ENCODE data around the gene CIDEA. TPM values are rescaled to one million over a fixed set of nuclear protein-coding genes. Genes with fewer than 3 reads are reported as not detected.

Gene CIDEA
- total RNA-seq, 1 donor from 2014 or later, result not detected

DNA sequence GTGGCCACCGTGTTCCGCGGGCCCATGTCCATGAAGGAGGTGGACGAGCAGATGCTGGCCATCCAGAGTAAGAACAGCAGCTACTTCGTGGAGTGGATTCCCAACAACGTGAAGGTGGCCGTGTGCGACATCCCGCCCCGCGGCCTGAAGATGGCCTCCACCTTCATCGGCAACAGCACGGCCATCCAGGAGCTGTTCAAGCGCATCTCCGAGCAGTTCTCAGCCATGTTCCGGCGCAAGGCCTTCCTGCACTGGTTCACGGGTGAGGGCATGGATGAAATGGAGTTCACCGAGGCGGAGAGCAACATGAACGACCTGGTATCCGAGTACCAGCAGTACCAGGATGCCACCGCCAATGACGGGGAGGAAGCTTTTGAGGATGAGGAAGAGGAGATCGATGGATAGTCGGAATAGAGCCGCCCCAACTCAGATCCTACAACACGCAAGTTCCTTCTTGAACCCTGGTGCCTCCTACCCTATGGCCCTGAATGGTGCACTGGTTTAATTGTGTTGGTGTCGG, 71.6 kb downstream of the CIDEA start:
- TF ChIP-seq, protein P1, sequence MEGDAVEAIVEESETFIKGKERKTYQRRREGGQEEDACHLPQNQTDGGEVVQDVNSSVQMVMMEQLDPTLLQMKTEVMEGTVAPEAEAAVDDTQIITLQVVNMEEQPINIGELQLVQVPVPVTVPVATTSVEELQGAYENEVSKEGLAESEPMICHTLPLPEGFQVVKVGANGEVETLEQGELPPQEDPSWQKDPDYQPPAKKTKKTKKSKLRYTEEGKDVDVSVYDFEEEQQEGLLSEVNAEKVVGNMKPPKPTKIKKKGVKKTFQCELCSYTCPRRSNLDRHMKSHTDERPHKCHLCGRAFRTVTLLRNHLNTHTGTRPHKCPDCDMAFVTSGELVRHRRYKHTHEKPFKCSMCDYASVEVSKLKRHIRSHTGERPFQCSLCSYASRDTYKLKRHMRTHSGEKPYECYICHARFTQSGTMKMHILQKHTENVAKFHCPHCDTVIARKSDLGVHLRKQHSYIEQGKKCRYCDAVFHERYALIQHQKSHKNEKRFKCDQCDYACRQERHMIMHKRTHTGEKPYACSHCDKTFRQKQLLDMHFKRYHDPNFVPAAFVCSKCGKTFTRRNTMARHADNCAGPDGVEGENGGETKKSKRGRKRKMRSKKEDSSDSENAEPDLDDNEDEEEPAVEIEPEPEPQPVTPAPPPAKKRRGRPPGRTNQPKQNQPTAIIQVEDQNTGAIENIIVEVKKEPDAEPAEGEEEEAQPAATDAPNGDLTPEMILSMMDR (IDR thresholded peaks at IDR 0.05), result no peak
- DNase-seq, result no peak
- H3K4me3 ChIP-seq, result no peak overlapping the region
- no peaks in the 10 kb centered on the region for H3K27me3 ChIP-seq
- peaks cover 79% of the 10 kb centered on the region for H3K36me3 ChIP-seq
- no peaks in the 10 kb centered on the region for H3K4me1 ChIP-seq
- H3K9me3 ChIP-seq, result no peaks in the 10 kb centered on the region
- no peak for ATAC-seq
- intact Hi-C loops (cut with DNase I), result no loop called here
- H3K27ac ChIP-seq, result no peak overlapping the region

DNA sequence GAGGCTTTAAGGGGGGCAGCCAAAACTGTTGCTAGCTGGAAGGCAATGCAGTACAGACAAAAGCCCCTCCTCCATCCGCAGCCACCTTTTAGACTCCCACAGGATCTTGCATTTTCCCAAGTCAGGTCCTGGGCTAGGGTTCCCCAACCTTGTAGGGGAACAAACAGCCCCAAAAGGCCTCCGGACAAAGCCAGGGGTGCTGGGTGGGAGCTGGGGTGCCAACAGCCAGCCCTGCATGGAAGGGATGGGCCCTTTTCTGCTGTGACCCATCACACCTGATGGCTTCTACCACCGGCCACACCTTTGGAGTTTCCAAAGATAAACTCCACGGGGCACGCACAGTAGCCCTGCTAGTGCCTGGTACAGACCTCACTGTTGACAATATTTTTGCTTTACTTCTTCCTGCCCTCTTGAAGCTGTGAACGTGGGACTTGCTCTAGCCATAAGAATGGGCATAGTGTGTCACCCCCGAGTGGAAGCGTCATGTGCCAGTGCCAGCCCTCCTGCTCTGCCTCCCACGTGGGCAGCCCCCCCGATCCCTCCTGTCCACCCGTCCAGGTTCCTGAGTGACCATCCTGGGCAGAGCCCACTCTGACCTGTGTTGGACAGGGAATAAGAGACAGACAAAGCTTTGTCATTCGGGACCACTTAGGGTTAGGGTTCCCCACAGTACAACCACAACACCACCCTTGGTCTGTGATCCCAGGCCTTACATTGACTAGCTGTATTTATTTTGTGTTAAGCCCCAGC, 72.7 kb downstream of the CIDEA start:
- TF ChIP-seq, protein P1 (IDR thresholded peaks at IDR 0.05), result no peak
- H3K36me3 ChIP-seq, result peaks cover 73% of the 10 kb centered on the region
- no peak overlapping the region for H3K4me3 ChIP-seq
- no peaks in the 10 kb centered on the region for H3K9me3 ChIP-seq
- H3K4me1 ChIP-seq, result no peaks in the 10 kb centered on the region
- no peaks in the 10 kb centered on the region for H3K27me3 ChIP-seq
- intact Hi-C loops (cut with DNase I), result no loop called here
- DNase-seq (no peak), ATAC-seq (peak; percentile 15)
- H3K27ac ChIP-seq, result no peak overlapping the region

Other genes starting within 250 kb of the CIDEA start
- gene ANKRD62, start 160.5 kb upstream of the CIDEA start, total RNA-seq, result 0.12 TPM
- gene TUBB6, start 53.9 kb downstream of the CIDEA start, total RNA-seq, result 110 TPM
- gene AFG3L2, start 122.9 kb downstream of the CIDEA start, total RNA-seq, result 35.4 TPM
- 4.1 TPM for gene PRELID3A, start 153.6 kb downstream of the CIDEA start, total RNA-seq